Neutrophil (primary cell): ENCODE data around the gene HIGD1A.

Experiments
- H3K27ac ChIP-seq: fragments of 200-600 bp; sonication (generic); 2 replicates; pipeline ENCODE4 v1.5.1; 2016; ENCODE audit warnings: mild to moderate bottlenecking, moderate library complexity
- H3K27me3 ChIP-seq: fragments of 200-600 bp; sonication (generic); 2 replicates; pipeline ENCODE4 v1.6.0; 2016; ENCODE audit warnings: mild to moderate bottlenecking
- H3K36me3 ChIP-seq: fragments of 200-600 bp; sonication (generic); 2 replicates; pipeline ENCODE4 v1.5.1; 2017
- H3K4me1 ChIP-seq, 2 experiments: fragments of 200-600 bp in 1 of 2; sonication (generic) in 1 of 2; 1 replicate in 1 of 2; 2 replicates in 1 of 2; pipeline versions ENCODE4 v1.5.1 to v1.6.1; 2013 to 2016; ENCODE audit warnings: low read depth in 1 of 2, low read length in 1 of 2, mild to moderate bottlenecking in 1 of 2, moderate library complexity in 1 of 2; ENCODE audit not compliant: control insufficient read depth in 1 of 2, insufficient read depth in 1 of 2
- H3K4me3 ChIP-seq, 2 experiments: fragments of 200-600 bp in 1 of 2; sonication (generic) in 1 of 2; 1 replicate in 1 of 2; 2 replicates in 1 of 2; pipeline ENCODE4 v1.5.1; 2013 to 2016; ENCODE audit warnings: low read depth in 1 of 2, low read length in 1 of 2, mild to moderate bottlenecking in 1 of 2, moderate library complexity in 1 of 2
- H3K9me3 ChIP-seq: fragments of 200-600 bp; sonication (generic); 2 replicates; pipeline ENCODE4 v1.5.1; 2016
- TF ChIP-seq, protein P1 (sequence below): fragments of 200-600 bp; sonication (generic); IDR thresholded peaks from 2 replicates; pipeline ENCODE4 v1.5.1; 2016; ENCODE audit warnings: antibody characterized with exemption

Gene HIGD1A

DNA sequence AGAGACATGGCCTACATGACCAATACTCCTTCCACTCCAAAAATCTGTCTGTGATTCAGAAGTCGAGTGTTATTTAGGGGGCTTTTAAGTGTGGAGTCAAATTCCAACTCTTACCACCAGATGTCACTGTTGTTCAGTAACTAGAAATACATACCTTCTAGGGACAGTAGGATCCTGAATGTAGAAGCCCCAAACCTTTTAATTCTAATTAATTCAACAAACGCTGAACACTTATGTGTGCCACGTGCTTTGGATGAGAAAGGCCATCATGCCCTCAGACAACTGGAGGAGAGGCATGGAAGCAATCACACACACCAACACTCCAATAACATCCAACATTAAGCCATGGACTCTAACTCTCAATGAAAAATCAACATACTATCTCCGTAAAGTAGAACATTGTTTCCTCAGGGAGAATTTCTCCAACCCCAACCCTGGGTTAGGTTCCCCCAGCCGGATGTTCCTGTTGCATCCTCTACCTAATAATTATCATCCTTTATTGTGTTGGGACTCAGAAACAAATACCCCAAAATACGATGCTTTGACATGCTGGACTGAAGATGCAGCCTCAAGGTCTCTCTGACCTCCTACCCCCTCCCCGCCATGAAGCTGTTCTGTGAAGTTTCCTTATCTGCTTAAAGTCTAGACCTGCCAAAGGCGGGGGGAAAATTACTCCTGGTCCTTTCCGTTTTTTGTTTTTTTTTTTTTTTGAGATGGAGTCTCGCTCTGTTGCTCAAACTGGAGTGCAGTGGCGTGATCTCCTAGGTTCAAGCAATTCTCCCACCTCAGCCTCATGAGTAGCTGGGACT is 23.2 kb downstream of the HIGD1A start:
- no peaks in the 10 kb centered on the region for H3K9me3 ChIP-seq
- no peaks in the 10 kb centered on the region for H3K4me1 ChIP-seq
- H3K27ac ChIP-seq = no peak overlapping the region
- H3K27me3 ChIP-seq = no peaks in the 10 kb centered on the region
- no peak overlapping the region for H3K4me3 ChIP-seq
- H3K36me3 ChIP-seq = peaks cover 9% of the 10 kb centered on the region
- TF ChIP-seq, protein P1, sequence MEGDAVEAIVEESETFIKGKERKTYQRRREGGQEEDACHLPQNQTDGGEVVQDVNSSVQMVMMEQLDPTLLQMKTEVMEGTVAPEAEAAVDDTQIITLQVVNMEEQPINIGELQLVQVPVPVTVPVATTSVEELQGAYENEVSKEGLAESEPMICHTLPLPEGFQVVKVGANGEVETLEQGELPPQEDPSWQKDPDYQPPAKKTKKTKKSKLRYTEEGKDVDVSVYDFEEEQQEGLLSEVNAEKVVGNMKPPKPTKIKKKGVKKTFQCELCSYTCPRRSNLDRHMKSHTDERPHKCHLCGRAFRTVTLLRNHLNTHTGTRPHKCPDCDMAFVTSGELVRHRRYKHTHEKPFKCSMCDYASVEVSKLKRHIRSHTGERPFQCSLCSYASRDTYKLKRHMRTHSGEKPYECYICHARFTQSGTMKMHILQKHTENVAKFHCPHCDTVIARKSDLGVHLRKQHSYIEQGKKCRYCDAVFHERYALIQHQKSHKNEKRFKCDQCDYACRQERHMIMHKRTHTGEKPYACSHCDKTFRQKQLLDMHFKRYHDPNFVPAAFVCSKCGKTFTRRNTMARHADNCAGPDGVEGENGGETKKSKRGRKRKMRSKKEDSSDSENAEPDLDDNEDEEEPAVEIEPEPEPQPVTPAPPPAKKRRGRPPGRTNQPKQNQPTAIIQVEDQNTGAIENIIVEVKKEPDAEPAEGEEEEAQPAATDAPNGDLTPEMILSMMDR = peak; percentile 87

DNA sequence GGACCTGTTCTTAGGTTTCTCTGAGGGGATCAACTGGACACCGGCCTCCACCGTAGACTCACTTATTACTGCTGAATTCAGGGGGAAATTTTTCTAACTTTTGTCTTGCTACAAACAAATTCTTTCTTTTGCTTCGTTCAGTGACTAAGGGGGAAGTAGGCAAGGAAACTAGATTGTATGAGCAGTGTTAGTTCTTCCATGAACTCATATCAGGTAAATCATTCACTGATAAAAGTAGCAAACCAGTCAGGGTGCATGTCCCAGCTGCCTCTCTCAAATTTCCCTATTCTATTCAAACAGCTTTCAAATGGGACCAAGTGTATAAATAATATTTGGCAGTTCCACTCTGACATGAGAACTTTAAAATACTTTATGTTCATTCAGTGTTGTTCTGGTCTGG is 23.9 kb downstream of the HIGD1A start:
- no peaks in the 10 kb centered on the region for H3K4me1 ChIP-seq
- H3K9me3 ChIP-seq = no peaks in the 10 kb centered on the region
- no peak overlapping the region for H3K27ac ChIP-seq
- H3K36me3 ChIP-seq = peaks cover 9% of the 10 kb centered on the region
- no peaks in the 10 kb centered on the region for H3K27me3 ChIP-seq
- no peak overlapping the region for H3K4me3 ChIP-seq
- TF ChIP-seq, protein P1 = no peak

DNA sequence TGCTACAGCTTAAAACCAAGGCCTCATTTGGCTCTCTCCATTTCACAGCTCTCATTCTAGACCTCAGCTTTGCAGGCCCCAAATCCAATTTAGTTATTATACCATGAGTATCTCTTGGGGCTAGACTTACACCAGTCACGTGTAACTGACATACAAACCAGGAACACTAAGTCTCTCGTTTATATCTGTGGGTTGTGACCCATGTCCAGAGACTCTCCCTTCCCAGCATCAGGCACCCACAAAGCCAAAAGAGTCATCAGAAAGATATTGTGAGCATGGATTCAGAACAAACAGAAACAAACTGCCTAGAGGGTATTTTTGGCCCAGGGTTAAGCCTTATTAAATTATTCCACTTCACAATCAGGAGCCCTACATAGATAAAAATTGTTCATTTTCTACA is 25.6 kb downstream of the HIGD1A start:
- Histone ChIP-seq H3K4me1 (peaks cover 3% of the 10 kb centered on the region in 2 experiments), H3K4me3 (no peak overlapping the region), H3K36me3 (peaks cover 4% of the 10 kb centered on the region), H3K27me3 (no peaks in the 10 kb centered on the region), H3K27ac (no peak overlapping the region), H3K9me3 (no peaks in the 10 kb centered on the region)
- TF ChIP-seq, protein P1 = no peak

DNA sequence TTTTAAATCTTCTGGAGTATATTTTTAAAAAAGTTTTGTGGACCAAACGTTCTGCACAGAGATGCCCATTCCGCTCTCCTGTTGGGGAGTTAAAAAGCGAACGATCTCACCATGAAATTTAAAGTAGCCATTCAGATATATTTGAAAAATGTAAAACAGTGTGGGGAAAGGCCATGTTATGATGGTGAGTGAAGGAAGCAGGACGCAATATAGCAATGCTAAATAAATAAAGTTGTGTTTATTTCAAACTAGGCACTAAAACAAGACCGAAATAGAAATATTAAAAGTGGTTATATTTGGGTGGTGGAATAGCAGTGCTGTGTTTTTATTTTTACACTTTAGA is 30.9 kb downstream of the HIGD1A start:
- H3K27ac ChIP-seq = peak overlapping the region; percentile 99
- H3K9me3 ChIP-seq = no peaks in the 10 kb centered on the region
- H3K36me3 ChIP-seq = no peaks in the 10 kb centered on the region
- H3K4me1 ChIP-seq = peaks cover 23 to 26% of the 10 kb centered on the region in 2 experiments
- H3K27me3 ChIP-seq = no peaks in the 10 kb centered on the region
- TF ChIP-seq, protein P1 = no peak
- peak overlapping the region; percentile 68 to 75 for H3K4me3 ChIP-seq

DNA sequence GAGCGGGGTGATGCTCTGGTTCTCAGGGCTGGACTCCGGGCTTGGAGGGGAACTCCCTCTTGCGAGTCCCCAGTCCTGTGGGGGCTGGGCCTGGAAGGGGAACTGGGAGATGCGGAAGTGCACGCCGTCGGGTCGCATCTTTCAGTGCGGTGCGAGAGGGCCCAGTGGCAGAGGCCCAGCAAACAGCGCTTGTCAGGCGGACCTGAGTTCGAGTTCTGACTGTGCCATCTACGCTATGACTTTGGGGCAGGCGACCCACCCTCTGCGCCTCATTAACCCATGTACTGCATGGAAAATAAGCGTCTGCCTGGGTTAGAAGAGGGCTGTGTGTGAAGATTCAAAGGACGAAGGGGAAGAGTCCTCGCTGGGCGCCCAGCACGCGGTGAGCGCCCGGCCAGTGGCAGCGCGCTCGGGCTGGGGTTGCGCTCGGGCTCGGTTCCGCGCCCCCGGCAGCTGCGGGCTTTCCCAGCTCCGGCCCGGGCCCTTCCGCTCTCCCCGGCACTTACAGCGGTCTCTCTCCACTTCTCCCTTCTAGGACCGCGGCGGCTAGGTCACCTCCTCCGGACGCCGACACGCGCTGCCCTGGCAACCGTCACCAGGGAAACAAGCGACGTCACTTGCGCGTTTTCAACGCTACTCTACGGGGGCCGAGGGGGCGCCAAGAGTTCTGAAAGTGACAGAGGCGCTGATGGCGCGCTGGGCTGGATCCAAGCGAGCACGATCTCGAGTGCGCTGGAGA is 31.5 kb downstream of the HIGD1A start, which contains the start of gene CCDC13:
Gene CCDC13 (minus strand): TSS at position 584 of the 739 bp plus-strand sequence. CDS start 14,908 bp downstream, outside the sequence.
- Histone ChIP-seq H3K27ac (peak within 1 kb of the TSS; percentile 99), H3K36me3 (no peaks in the 10 kb centered on the region), H3K9me3 (no peaks in the 10 kb centered on the region), H3K27me3 (no peaks in the 10 kb centered on the region), H3K4me3 (peak within 1 kb of the TSS; percentile 68 to 75), H3K4me1 (peaks cover 23 to 26% of the 10 kb centered on the region in 2 experiments)
- TF ChIP-seq, protein P1 = no peak
